ENCODE measurements around the gene ZNF107.

ZNF107 gene

DNA sequence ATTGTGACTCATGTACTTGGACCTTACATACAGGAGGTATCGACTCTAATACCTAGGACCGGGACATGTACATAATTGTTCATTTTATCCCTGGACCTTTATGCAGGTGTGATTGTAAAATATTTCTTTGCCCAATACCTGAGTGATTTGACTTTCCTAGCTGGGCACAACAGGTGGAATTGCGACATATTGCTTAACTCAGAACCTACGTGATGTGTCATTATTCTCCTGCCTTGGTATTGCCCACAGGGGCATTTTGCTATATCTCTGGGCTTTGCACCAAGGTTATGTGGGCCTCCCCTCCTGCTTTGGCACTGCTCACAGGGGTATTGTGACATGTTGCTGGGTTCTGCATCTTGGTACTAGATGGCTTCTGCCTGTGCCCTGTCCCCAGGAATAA lies 23.9 kb upstream of the ZNF107 start:
- Histone ChIP-seq H3K4me2 (ENCODE audit: low read depth, low read length, poor library complexity, severe bottlenecking) (no peak overlapping the region), H4K20me1 (ENCODE audit: insufficient read depth, low read length, poor library complexity, severe bottlenecking) (no peaks in the 10 kb centered on the region), H3K9ac (ENCODE audit: low read depth, low read length, poor library complexity, severe bottlenecking) (no peak overlapping the region), H3K4me1 (ENCODE audit: insufficient read depth, low read length, poor library complexity, severe bottlenecking) (no peaks in the 10 kb centered on the region), H3K27me3 (ENCODE audit: insufficient read depth, low read length, poor library complexity, severe bottlenecking) (no peaks in the 10 kb centered on the region), H3K36me3 (ENCODE audit: insufficient read depth, low read length) (no peaks in the 10 kb centered on the region), H3K9me3 (ENCODE audit: insufficient read depth, low read depth, low read length) (no peaks in the 10 kb centered on the region), H2AFZ (ENCODE audit: low read length) (no peak overlapping the region), H3K4me3 (ENCODE audit: low read length, poor library complexity, severe bottlenecking) (no peak overlapping the region), H3K9me2 (replicated peaks; ENCODE audit: low read depth, low read length) (no peaks in the 10 kb centered on the region), H3F3A (ENCODE audit: low read depth) (no peaks in the 10 kb centered on the region), H3K79me2 (ENCODE audit: insufficient read depth, low read length) (no peaks in the 10 kb centered on the region)
- TF ChIP-seq, protein P1, sequence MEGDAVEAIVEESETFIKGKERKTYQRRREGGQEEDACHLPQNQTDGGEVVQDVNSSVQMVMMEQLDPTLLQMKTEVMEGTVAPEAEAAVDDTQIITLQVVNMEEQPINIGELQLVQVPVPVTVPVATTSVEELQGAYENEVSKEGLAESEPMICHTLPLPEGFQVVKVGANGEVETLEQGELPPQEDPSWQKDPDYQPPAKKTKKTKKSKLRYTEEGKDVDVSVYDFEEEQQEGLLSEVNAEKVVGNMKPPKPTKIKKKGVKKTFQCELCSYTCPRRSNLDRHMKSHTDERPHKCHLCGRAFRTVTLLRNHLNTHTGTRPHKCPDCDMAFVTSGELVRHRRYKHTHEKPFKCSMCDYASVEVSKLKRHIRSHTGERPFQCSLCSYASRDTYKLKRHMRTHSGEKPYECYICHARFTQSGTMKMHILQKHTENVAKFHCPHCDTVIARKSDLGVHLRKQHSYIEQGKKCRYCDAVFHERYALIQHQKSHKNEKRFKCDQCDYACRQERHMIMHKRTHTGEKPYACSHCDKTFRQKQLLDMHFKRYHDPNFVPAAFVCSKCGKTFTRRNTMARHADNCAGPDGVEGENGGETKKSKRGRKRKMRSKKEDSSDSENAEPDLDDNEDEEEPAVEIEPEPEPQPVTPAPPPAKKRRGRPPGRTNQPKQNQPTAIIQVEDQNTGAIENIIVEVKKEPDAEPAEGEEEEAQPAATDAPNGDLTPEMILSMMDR (conservative IDR thresholded peaks at IDR 0.05; ENCODE audit: low read length) = no peak
- no peak for TF ChIP-seq EZH2phosphoT487 (IDR thresholded peaks at IDR 0.05; ENCODE audit: borderline replicate concordance)

- H3K4me2 ChIP-seq (ENCODE audit: low read depth, low read length, poor library complexity, severe bottlenecking) = no peak overlapping the region
- H3K27me3 ChIP-seq (ENCODE audit: insufficient read depth, low read length, poor library complexity, severe bottlenecking) = no peaks in the 10 kb centered on the region
- H3K4me3 ChIP-seq (ENCODE audit: low read length, poor library complexity, severe bottlenecking) = no peak overlapping the region
- no peaks in the 10 kb centered on the region for H3K9me3 ChIP-seq (ENCODE audit: insufficient read depth, low read depth, low read length)
- no peak overlapping the region for H3K9ac ChIP-seq (ENCODE audit: low read depth, low read length, poor library complexity, severe bottlenecking)
- no peaks in the 10 kb centered on the region for H3K9me2 ChIP-seq (replicated peaks; ENCODE audit: low read depth, low read length)
- no peaks in the 10 kb centered on the region for H3K36me3 ChIP-seq (ENCODE audit: insufficient read depth, low read length)
- no peaks in the 10 kb centered on the region for H4K20me1 ChIP-seq (ENCODE audit: insufficient read depth, low read length, poor library complexity, severe bottlenecking)
- TF ChIP-seq EZH2phosphoT487 (IDR thresholded peaks at IDR 0.05; ENCODE audit: borderline replicate concordance) = no peak
- TF ChIP-seq, protein P1 (conservative IDR thresholded peaks at IDR 0.05; ENCODE audit: low read length) = no peak
- H2AFZ ChIP-seq (ENCODE audit: low read length) = no peak overlapping the region
- H3K79me2 ChIP-seq (ENCODE audit: insufficient read depth, low read length) = no peaks in the 10 kb centered on the region
- no peaks in the 10 kb centered on the region for H3F3A ChIP-seq (ENCODE audit: low read depth)
- no peaks in the 10 kb centered on the region for H3K4me1 ChIP-seq (ENCODE audit: insufficient read depth, low read length, poor library complexity, severe bottlenecking)
Observed at GRCh38 chr7:64642875-64643274, 23.1 kb upstream of the ZNF107 start.

DNA sequence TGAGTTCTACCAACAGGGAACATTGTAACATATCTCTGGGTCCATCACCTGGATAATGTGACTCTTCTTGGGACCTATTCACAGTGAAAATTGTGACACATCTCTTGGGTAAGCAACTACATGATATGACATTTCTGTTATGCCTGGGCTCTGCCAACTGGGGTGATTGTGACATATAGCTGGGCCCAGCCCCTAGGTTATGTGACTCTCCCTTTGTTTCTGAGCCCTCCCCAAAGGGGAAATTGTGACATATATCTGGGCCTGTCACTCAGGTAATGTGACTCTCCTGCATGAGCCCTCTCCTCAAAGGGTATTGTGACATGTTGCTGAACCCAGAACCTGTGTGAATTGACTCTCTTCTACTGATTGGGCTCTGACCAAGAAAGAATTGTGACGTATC lies 22.4 kb upstream of the ZNF107 start:
- no peaks in the 10 kb centered on the region for H3K27me3 ChIP-seq (ENCODE audit: insufficient read depth, low read length, poor library complexity, severe bottlenecking)
- H2AFZ ChIP-seq (ENCODE audit: low read length) = no peak overlapping the region
- H3K9me2 ChIP-seq (replicated peaks; ENCODE audit: low read depth, low read length) = no peaks in the 10 kb centered on the region
- TF ChIP-seq EZH2phosphoT487 (IDR thresholded peaks at IDR 0.05; ENCODE audit: borderline replicate concordance) = no peak
- TF ChIP-seq, protein P1 (conservative IDR thresholded peaks at IDR 0.05; ENCODE audit: low read length) = no peak
- H3K9me3 ChIP-seq (ENCODE audit: insufficient read depth, low read depth, low read length) = no peaks in the 10 kb centered on the region
- no peaks in the 10 kb centered on the region for H3K36me3 ChIP-seq (ENCODE audit: insufficient read depth, low read length)
- no peak overlapping the region for H3K4me3 ChIP-seq (ENCODE audit: low read length, poor library complexity, severe bottlenecking)
- H3K4me1 ChIP-seq (ENCODE audit: insufficient read depth, low read length, poor library complexity, severe bottlenecking) = no peaks in the 10 kb centered on the region
- no peak overlapping the region for H3K9ac ChIP-seq (ENCODE audit: low read depth, low read length, poor library complexity, severe bottlenecking)
- no peak overlapping the region for H3K4me2 ChIP-seq (ENCODE audit: low read depth, low read length, poor library complexity, severe bottlenecking)
- no peaks in the 10 kb centered on the region for H3F3A ChIP-seq (ENCODE audit: low read depth)
- no peaks in the 10 kb centered on the region for H4K20me1 ChIP-seq (ENCODE audit: insufficient read depth, low read length, poor library complexity, severe bottlenecking)
- H3K79me2 ChIP-seq (ENCODE audit: insufficient read depth, low read length) = no peaks in the 10 kb centered on the region

All from Loucy (cell line).